T1000 (cell line): ENCODE measurements around the gene ELF2.
"Not testable (repeated sequence)": the region's sequence is repeated elsewhere in the genome, so short reads cannot be mapped to it uniquely, and the experiment has no call there.

Source experiments
- DNase-seq: peaks from one replicate; lab custom pipeline; 2025; ENCODE audit warnings: mixed read lengths; lab: John Stamatoyannopoulos, UW

ELF2 gene

GRCh38 chr4:139177049-139177868, at the start of gene ELF2:
Gene ELF2, minus strand, starts transcription at chr4:139177218. Its CDS starts 39,517 bp downstream, at chr4:139137701.
- DNase-seq = peak; percentile 74

DNA sequence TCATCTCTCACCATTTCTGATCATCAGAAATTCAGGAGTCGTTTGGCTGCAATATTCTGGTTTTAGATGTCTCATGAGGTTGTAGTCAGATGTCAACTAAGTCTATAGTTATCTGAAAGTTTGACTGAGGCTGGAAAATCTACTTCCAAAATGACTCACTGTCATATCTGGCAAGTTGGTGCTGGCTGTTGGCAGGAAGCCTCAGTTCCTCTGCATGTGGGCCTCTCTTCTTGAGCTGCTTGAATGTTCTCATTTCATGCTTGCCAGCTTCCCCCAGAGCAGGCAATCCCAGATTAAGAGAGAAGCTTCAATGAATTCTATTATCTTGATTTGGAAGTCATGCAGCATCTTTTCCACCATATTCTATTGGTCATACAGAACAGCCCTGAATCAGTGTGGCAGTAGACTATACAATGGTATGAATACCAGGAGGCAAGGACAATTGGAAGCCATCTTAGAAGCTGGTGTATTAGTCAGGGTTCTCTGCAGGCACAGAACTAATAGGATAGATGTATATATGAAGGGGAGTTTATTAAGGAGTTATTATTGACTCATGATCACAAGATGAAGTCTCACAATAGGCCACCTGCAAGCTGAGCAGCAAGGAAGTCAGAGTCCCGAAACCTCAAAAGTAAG, 46.8 kb upstream of the ELF2 start:
- DNase-seq = peak; percentile 19

DNA sequence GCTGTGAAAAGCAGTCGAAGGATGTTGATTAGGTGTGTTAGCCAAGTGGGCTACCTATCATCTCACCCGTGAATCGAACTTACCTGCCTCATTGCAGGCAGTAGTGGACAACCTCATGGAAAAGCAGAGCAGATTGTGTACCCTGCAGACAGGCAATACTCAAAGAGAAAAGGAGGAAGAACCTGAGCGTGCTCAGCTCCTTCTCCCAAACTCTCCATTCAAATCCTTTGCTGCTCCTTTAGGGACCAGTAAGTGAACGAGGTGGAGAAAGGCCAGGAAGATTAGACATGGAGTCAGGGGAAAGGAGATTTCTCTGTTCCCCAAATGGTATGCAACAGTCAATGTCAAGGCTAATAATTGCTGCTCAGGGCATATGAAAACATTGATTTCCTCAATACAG, 45.2 kb upstream of the ELF2 start:
- no peak for DNase-seq

- DNase-seq = no peak
Observed at GRCh38 chr4:139221687-139222086, 44.7 kb upstream of the ELF2 start.

GRCh38 chr4:139219450-139220055, 42.5 kb upstream of the ELF2 start:
- no peak for DNase-seq

DNA sequence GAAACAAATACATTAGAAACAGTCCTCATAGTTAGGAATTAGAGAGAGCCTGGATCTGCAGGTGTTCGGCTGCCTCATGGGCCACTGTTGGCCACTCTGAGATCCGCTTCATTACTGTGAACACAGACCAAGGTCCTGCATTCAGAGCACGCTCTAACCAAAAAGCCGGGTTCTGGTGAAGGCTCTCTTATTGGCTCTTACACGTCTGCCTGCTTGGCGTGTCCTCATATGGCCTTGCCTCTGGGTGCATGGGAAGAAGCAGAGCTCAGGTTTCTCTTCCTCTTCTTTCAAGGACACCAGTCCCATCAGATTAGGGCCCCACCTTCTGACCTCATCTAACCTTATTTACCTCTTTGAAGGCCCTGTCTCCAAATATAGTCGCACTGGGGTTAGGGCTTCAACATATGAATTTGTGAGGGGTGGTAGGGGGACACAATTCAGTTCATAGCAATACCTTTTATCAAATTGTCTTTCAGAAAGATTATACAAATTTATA, 37.1 kb upstream of the ELF2 start:
- no peak for DNase-seq

DNA sequence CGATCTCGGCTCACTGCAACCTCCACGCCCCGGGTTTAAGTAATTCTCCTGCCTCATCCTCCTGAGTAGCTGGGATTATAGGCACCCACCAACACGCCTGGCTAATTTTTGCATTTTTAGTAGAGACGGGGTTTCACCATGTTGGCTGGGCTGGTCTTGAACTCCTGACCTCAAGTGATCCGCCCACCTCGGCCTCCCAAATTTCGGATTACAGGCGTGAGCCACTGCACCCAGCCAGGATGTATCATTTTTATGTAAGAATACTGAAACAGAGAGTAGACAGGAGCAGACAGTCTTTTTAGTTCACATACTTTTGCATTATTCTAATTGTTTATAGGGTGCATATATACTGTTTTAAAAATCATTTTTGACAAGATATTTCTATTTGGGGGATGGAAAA, 36.6 kb upstream of the ELF2 start:
- DNase-seq = not testable (repeated sequence)

- DNase-seq = no peak
Observed at GRCh38 chr4:139212900-139213299, 35.9 kb upstream of the ELF2 start.

DNA sequence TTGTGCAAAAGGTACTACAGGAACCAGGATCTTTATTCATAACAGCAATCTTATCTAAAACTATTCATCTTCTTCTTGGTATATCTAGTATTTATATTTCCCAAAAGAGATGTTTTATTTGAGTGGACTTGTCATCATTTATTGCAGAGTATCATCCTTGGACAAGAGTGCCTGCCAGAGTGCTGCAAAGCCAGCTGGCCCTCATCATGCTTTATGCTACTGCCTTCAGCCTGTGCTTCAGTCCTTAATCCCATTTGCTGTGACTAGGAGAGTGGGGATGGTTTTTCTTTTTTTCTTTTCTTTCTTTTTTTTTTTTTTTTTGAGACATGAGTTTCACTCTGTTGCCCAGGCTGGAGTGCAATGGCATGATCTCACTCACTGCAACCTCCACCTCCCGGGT, 33.5 kb upstream of the ELF2 start:
- DNase-seq = no peak

DNA sequence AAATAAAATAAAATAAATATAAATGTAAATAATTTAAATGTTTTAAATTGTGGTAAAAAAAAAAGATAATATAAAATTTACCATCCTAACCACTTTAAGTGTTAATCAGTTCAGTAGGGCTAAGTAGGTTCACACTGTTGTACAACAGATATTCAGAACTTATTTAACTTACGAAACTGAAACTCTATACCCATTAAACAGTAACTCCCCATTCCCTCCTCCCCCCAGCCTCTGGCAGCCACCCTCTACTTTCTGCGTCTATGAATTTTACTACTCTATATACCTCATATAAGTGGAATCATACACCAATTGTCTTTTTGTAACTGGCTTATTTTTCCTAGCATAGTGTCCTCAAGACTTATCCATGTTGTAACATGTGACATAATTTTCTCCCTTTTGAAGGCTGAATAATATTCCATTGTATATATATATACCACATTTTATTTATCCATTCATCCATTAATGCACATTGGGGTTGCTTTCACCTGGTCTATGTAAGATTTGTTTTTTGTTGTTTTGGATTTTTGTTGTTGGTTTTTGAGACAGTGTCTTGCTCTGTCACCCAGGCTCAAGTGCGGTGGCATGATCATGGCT, 32.5 kb upstream of the ELF2 start:
- no peak for DNase-seq

- no peak for DNase-seq
Observed at GRCh38 chr4:139208404-139208945, 31.5 kb upstream of the ELF2 start.

- no peak for DNase-seq
Observed at GRCh38 chr4:139207873-139208403, 30.9 kb upstream of the ELF2 start.

DNA sequence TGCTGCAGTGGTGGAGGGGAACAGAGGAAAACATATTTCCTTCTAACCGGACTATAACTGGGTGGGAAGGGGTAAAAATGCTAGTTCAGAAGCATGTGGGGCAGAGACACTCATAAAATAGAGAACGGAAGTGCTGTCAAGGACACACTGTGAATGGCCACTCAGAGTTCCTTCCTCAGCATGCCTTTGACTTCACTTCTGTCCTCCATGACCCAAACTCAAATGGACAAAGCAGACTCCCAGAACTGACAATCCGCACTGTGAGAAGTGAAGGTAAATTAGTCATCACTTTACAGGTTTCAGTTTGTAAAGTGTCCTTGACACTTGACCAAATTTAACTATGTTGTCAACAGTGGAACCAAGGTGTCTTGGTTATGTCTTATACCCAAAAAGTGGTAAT, 30.2 kb upstream of the ELF2 start:
- no peak for DNase-seq

DNA sequence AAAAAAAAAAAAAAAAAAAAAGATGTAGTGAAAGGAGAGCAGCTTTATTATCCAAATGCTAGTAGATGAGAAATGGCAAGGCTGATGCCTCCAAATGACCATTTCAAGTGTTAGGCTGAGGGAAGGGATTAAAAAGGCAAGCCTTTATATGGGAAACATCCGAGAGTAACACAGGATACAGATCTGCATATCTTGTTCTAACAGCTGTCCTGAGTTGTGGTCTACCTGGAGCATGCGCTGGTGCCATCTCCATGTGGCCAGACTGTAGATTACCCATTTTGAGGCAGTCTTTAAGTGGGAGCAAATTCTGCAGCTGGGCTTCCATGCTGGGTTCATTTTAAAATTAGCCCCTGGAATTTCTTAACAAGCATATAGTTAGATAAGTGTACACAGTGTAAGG, 26.0 kb upstream of the ELF2 start:
- DNase-seq = no peak

DNA sequence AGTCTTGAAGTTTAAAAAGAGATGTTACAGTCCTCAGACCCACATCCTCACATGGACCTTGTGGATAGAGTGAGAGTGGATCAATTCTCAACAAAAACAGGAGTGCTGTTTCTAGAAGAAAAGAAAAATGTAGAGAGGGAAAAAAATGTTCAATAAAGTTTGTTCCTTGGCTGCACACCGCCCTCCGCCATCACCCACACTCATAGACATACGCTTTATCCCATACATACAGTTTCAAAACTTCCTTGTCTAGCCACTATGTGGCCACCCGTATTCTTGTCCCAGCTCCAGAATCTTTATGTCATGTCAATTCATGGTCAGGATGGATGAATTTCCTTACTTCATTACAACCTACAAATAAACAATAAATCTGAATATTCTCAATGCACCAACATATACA, 23.5 kb upstream of the ELF2 start:
- DNase-seq = no peak

DNA sequence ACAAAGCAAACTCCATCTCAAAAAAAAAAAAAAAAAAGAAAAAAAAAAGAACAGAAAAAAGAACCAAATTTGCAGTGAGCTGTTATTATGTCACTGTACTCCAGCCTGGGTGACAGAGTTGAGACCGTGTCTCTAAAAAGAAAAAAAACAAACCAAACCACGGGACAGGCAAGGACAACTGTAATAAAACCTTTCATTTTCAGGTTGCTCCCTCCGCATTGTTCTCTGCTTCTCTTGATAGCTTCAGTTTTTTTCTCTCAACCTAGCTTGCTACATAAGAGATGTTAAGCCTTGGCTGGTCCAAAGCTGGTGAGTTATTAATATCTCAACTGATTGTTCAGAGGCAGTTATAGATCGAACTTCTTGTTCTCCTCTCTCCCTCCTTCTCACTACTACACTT, 23.1 kb upstream of the ELF2 start:
- DNase-seq = no peak

DNA sequence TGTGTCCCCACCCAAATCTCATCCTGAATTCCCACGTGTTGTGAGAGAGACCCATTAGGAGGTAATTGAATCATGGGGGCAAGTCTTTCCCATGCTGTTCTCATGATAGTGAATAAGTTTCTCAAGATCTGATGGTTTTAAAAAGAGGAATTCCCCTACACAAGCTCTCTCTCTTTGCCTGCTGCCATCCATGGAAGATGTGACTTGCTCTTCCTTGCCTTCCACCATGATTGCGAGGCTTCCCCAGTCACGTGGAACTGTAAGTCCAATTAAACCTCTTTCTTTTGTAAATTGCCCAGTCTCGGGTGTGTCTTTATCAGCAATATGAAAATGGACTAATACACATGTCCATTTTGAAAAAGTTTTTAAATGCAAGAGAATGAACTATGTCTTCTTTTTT, 20.2 kb upstream of the ELF2 start:
- DNase-seq = not testable (repeated sequence)

DNA sequence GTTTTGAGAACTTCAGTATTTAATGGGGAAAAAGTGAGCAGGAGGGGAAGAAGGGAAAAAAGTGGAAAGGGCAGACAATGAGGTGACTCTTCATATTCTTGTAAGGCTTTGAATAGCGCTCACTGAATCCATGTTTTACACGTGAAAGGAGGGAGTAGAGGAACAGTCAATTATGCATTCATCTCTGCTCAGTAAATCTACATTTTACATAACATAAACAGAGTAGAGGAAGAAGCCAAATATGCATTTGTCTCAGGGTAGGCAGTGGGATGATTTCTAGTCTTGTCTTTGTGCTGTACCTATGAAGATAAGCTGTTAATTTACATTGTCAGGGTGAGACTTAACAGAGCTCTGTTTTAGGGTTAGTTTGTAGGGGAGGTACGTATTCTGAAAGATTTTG, 19.4 kb upstream of the ELF2 start:
- no peak for DNase-seq

DNA sequence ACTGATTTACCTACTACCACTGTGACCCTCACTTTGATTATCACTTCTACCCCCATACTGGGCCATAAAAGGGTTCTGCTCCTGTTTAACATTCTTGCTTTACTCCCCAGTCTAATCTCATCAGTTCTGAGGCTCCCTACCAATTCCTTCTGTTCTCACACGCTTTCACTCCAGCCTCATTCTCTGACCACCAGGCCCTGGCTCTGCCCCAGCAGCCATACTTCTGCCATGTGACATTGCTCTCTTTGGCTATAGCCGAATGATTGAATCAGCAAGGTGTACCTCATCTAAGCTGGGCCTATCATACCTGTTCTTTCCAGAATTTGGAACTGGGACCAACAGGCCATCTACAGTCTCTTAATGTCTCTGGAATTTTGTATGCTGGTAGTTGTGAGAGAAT, 14.4 kb upstream of the ELF2 start:
- no peak for DNase-seq

GRCh38 chr4:139189972-139190371, 13.0 kb upstream of the ELF2 start:
- DNase-seq = no peak

- no peak for DNase-seq
Observed at GRCh38 chr4:139189417-139189749, 12.4 kb upstream of the ELF2 start.
